HepG2 (cell line): ENCODE data around the gene LRP2.
"Not testable (repeated sequence)": the region's sequence is repeated elsewhere in the genome, so short reads cannot be mapped to it uniquely, and the experiment has no call there.

Experiments
- NBN ChIP-seq: fragments of 450-650 bp; conservative IDR thresholded peaks from 2 replicates; pipeline ENCODE4 v1.6.1; 2017
- NR1H2 ChIP-seq: sonication (generic); formaldehyde crosslinking; IDR thresholded peaks from 2 replicates; pipeline ENCODE4 v1.8.1; 2022; ENCODE audit warnings: low read depth, missing genetic modification reagents, borderline replicate concordance
- PHF5A ChIP-seq: IDR thresholded peaks from one replicate; pipeline ENCODE4 v1.6.1; 2018; ENCODE audit warnings: low read depth, missing genetic modification reagents; ENCODE audit not compliant: unreplicated experiment
- POLR2A ChIP-seq, 2 experiments: IDR thresholded peaks; 2 replicates each; pipeline ENCODE4 v1.6.1; 2011; ENCODE audit warnings: low read depth in 2 of 2, low read length in 2 of 2, mild to moderate bottlenecking in 1 of 2, moderate library complexity in 1 of 2; ENCODE audit not compliant: insufficient read depth in 1 of 2
- SRF ChIP-seq: IDR thresholded peaks from 2 replicates; pipeline ENCODE4 v1.6.1; 2011; ENCODE audit warnings: mild to moderate bottlenecking, low read depth, low read length, moderate library complexity
- ZNF558 ChIP-seq: sonication (generic); formaldehyde crosslinking; IDR thresholded peaks from 2 replicates; pipeline ENCODE4 v1.9.0; 2022; ENCODE audit warnings: mild to moderate bottlenecking, missing genetic modification reagents, borderline replicate concordance
- ZNF563 ChIP-seq: sonication (generic); formaldehyde crosslinking; IDR thresholded peaks from 2 replicates; pipeline ENCODE4 v1.8.0; 2022; ENCODE audit warnings: mild to moderate bottlenecking, moderate library complexity, missing genetic modification reagents

GRCh38 chr2:169327837-169328236 is 34.5 kb downstream of the LRP2 start:
- not testable (repeated sequence) for TF ChIP-seq NR1H2 (CRISPR knock-in tag); NBN; ZNF563; SRF; POLR2A (IDR thresholded peaks at IDR 0.05; ENCODE audit: insufficient read depth in 1 of 2, low read depth in 2 of 2, low read length in 2 of 2); ZNF558; PHF5A (CRISPR knock-in tag)
